CD14-positive monocyte (primary cell): Measurements from ENCODE around the gene PLSCR3. TPM values are rescaled to one million over a fixed set of nuclear protein-coding genes. Genes with fewer than 3 reads are reported as not detected.

Source experiments
- DNase-seq, 3 donors: peaks; one replicate each; pipeline ENCODE4 v3.0.0-alpha.2; 2011 to 2022
- H2AFZ ChIP-seq: 2 replicates; pipeline ENCODE4 v1.6.0; 2012; ENCODE audit warnings: mild to moderate bottlenecking, low read depth, low read length, inconsistent platforms; ENCODE audit not compliant: insufficient read depth, poor library complexity, severe bottlenecking
- H3K27ac ChIP-seq, 2 donors: 1 replicate in 1 of 2; 2 replicates in 1 of 2; pipeline ENCODE4 v1.5.1; 2012 to 2013; ENCODE audit warnings: low read length in 2 of 2, control low read depth in 1 of 2, inconsistent platforms in 1 of 2, low read depth in 1 of 2, mild to moderate bottlenecking in 1 of 2
- H3K27me3 ChIP-seq, 2 donors: one replicate each; pipeline versions ENCODE4 v1.6.0 to v1.6.1; 2011 to 2013; ENCODE audit warnings: low read length in 2 of 2; ENCODE audit not compliant: control insufficient read depth in 2 of 2, insufficient read depth in 2 of 2
- H3K36me3 ChIP-seq, 2 donors: replicated peaks in 1 of 2; 1 replicate in 1 of 2; 2 replicates in 1 of 2; pipeline versions ENCODE4 v1.5.1 to v1.6.1; 2012 to 2013; ENCODE audit warnings: low read length in 2 of 2, control low read depth in 1 of 2, inconsistent platforms in 1 of 2, mild to moderate bottlenecking in 1 of 2; ENCODE audit not compliant: insufficient read depth in 2 of 2, control insufficient read depth in 1 of 2
- H3K4me1 ChIP-seq, 2 donors: 1 replicate in 1 of 2; 2 replicates in 1 of 2; pipeline versions ENCODE4 v1.5.1 to v1.6.1; 2012 to 2013; ENCODE audit warnings: low read length in 2 of 2, control low read depth in 1 of 2, inconsistent platforms in 1 of 2, mild to moderate bottlenecking in 1 of 2, moderate library complexity in 1 of 2; ENCODE audit not compliant: insufficient read depth in 2 of 2, control insufficient read depth in 1 of 2
- H3K4me2 ChIP-seq: replicated peaks from 2 replicates; pipeline ENCODE3; 2012; ENCODE audit warnings: low read length, moderate library complexity, mild to moderate bottlenecking; ENCODE audit not compliant: poor library complexity, severe bottlenecking; ENCODE audit errors: extremely low read depth
- H3K4me3 ChIP-seq, 3 experiments: fragments of 200-600 bp in 1 of 3; sonication (generic) in 1 of 3; replicated peaks in 1 of 3; 1 replicate in 2 of 3; 2 replicates in 1 of 3; pipeline ENCODE4 v1.5.1; 2011 to 2013; ENCODE audit warnings: low read length in 3 of 3, mild to moderate bottlenecking in 3 of 3, control low read depth in 2 of 3, low read depth in 2 of 3, inconsistent platforms in 1 of 3, moderate library complexity in 1 of 3
- H3K79me2 ChIP-seq: 2 replicates; pipeline ENCODE4 v1.6.0; 2012; ENCODE audit warnings: mild to moderate bottlenecking, control low read depth, inconsistent platforms, low read length, moderate library complexity; ENCODE audit not compliant: insufficient read depth
- H3K9ac ChIP-seq: 2 replicates; pipeline ENCODE4 v1.6.0; 2017; ENCODE audit warnings: low read length, mild to moderate bottlenecking; ENCODE audit not compliant: insufficient read depth, poor library complexity, severe bottlenecking
- H3K9me3 ChIP-seq, 2 donors: replicated peaks in 1 of 2; 1 replicate in 1 of 2; 2 replicates in 1 of 2; pipeline versions ENCODE4 v1.5.1 to v1.6.1; 2012 to 2013; ENCODE audit warnings: low read length in 2 of 2, control low read depth in 1 of 2; ENCODE audit not compliant: control insufficient read depth in 1 of 2, insufficient read depth in 1 of 2
- H4K20me1 ChIP-seq: 2 replicates; pipeline ENCODE4 v1.6.0; 2012; ENCODE audit warnings: mild to moderate bottlenecking, low read length, control low read depth, moderate library complexity; ENCODE audit not compliant: insufficient read depth
- H3K27ac Mint-ChIP-seq, 7 donors: one replicate each; pipeline ENCODE4 v1.8.0; 2020; ENCODE audit warnings: mild to moderate bottlenecking in 7 of 7, mixed read lengths in 7 of 7, moderate library complexity in 6 of 7, inconsistent platforms in 2 of 7
- H3K27me3 Mint-ChIP-seq, 3 donors: one replicate each; pipeline ENCODE4 v1.8.0; 2021 to 2022; ENCODE audit warnings: low read depth in 3 of 3, mild to moderate bottlenecking in 3 of 3, mixed read lengths in 3 of 3, moderate library complexity in 3 of 3, inconsistent platforms in 1 of 3
- H3K36me3 Mint-ChIP-seq, 2 donors: one replicate each; pipeline ENCODE4 v1.8.0; 2020; ENCODE audit warnings: mixed read lengths in 2 of 2, inconsistent platforms in 1 of 2, mild to moderate bottlenecking in 1 of 2
- H3K4me1 Mint-ChIP-seq: one replicate; pipeline ENCODE4 v1.8.0; 2020; ENCODE audit warnings: mild to moderate bottlenecking, mixed read lengths
- H3K4me3 Mint-ChIP-seq, 2 donors: one replicate each; pipeline ENCODE4 v1.8.0; 2020; ENCODE audit warnings: mild to moderate bottlenecking in 2 of 2, mixed read lengths in 2 of 2, moderate library complexity in 1 of 2
- H3K9me3 Mint-ChIP-seq, 7 donors: one replicate each; pipeline ENCODE4 v1.8.0; 2020 to 2022; ENCODE audit warnings: mixed read lengths in 7 of 7, mild to moderate bottlenecking in 6 of 7, moderate library complexity in 6 of 7, inconsistent platforms in 2 of 7
- WGBS: methylation state at CpG from one replicate; pipeline ENCODE4 v1.1.5; 2013; ENCODE audit warnings: missing lambda C conversion rate; ENCODE audit not compliant: insufficient coverage; 5-methylcytosine and 5-hydroxymethylcytosine counted together
- intact Hi-C, 2 donors: fragments of 100-400 bp; cut with micrococcal nuclease; formaldehyde crosslinking; loops; one replicate each; pipeline versions ENCODE4 v1.15.0 to v1.15.1; 2023
- polyA plus RNA-seq, 3 donors: library from polyadenylated mRNA; depleted of rRNA in 1 of 3; unstranded in 2 of 3; stranded (reverse) in 1 of 3; fragments of 300-500 nt in 2 of 3; fragments of >200 nt in 1 of 3; fragmentation: Illumina TruSeq in 2 of 3; gene quantifications; 1 replicate in 2 of 3; 2 replicates in 1 of 3; pipeline ENCODE4 v1.2.3, GENCODE V29; 2012 to 2021
- TF ChIP-seq, protein P1 (sequence below): fragments of 200-600 bp; IDR thresholded peaks from one replicate; pipeline ENCODE4 v1.8.0; 2022; ENCODE audit warnings: antibody characterized with exemption, mild to moderate bottlenecking

Gene PLSCR3
- polyA plus RNA-seq, 3 donors, result 37.6 to 70.4 (median 45.7) TPM

DNA sequence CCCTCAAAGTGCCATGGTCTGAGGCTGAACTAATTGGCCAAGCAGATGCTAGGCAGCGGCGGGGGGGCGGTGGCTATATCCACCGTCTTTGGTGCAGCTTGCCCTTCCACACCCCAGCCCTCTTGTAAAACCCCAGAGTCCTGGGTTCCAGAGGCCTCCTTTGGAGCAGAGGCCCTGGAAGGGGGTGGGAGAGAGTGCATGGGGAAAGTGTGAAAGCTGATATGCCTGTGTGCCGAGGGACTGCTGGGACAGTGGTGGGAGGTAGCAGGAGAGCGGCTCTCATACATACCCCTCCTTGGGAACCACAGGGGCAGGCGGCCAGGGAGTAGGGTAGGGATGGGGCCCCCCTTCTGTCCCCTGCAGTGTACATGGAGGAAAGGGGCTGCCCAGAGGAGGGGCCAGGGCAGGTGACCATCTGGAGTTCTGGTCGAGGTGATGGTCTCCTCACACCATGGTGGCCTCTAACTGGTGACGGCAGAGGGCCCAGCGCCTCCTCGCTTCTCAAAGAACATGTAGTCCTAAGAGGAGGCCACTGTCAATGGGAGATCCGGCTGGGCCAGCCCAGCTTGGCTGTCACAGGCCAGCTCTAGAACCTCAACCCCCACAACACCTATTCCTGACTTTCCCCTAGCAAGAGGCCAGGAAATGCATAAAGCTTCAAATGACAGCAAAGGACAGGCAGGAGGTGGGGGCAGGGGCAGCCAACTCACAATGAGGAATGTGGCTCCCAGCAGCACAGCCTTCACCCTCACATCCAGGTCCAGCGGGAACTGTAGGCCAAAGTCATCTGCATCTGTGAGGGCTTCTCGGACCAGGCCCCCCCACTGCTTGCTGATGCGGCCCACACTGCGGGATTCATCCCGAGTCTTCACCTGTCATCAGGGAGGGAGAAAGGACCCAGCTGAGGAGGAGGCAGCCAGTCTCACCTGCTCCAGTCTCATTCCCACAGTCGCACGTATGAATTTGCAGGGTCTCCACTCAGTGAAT is 4.1 kb downstream of the PLSCR3 start:
- no peaks in the 10 kb centered on the region for H3K9me3 ChIP-seq
- intact Hi-C loops, result loop anchor here in 1 of 2 donors (5.0 kb wide), 2 partner anchors 38 to 42 kb away; partner anchors contain the start of gene KCTD11
- H3K27me3 Mint-ChIP-seq, result peaks cover 0 to 5% (median 2%) of the 10 kb centered on the region in 3 donors
- H3K9ac ChIP-seq, result no peak overlapping the region
- H3K4me1 ChIP-seq, result peaks cover 14 to 17% of the 10 kb centered on the region in 2 donors
- peaks cover 31 to 52% of the 10 kb centered on the region in 2 donors for H3K36me3 ChIP-seq
- no peak overlapping the region for H3K4me3 Mint-ChIP-seq
- peaks cover 0 to 2% (median 0%) of the 10 kb centered on the region in 7 donors for H3K9me3 Mint-ChIP-seq
- H3K27me3 ChIP-seq, result peaks cover 0 to 2% of the 10 kb centered on the region in 2 donors
- H4K20me1 ChIP-seq, result no peaks in the 10 kb centered on the region
- no peak overlapping the region for H3K4me3 ChIP-seq
- H3K27ac Mint-ChIP-seq, result no peak overlapping the region
- H3K79me2 ChIP-seq, result no peaks in the 10 kb centered on the region
- no peak overlapping the region for H3K27ac ChIP-seq
- WGBS, result 93% methylated on average over 5 of the region's 19 CpGs
- H2AFZ ChIP-seq, result no peak overlapping the region
- TF ChIP-seq, protein P1, sequence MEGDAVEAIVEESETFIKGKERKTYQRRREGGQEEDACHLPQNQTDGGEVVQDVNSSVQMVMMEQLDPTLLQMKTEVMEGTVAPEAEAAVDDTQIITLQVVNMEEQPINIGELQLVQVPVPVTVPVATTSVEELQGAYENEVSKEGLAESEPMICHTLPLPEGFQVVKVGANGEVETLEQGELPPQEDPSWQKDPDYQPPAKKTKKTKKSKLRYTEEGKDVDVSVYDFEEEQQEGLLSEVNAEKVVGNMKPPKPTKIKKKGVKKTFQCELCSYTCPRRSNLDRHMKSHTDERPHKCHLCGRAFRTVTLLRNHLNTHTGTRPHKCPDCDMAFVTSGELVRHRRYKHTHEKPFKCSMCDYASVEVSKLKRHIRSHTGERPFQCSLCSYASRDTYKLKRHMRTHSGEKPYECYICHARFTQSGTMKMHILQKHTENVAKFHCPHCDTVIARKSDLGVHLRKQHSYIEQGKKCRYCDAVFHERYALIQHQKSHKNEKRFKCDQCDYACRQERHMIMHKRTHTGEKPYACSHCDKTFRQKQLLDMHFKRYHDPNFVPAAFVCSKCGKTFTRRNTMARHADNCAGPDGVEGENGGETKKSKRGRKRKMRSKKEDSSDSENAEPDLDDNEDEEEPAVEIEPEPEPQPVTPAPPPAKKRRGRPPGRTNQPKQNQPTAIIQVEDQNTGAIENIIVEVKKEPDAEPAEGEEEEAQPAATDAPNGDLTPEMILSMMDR, result no peak
- DNase-seq, result no peak
- peaks cover 14% of the 10 kb centered on the region for H3K4me1 Mint-ChIP-seq
- peaks cover 52 to 61% of the 10 kb centered on the region in 2 donors for H3K36me3 Mint-ChIP-seq
- no peak overlapping the region for H3K4me2 ChIP-seq

DNA sequence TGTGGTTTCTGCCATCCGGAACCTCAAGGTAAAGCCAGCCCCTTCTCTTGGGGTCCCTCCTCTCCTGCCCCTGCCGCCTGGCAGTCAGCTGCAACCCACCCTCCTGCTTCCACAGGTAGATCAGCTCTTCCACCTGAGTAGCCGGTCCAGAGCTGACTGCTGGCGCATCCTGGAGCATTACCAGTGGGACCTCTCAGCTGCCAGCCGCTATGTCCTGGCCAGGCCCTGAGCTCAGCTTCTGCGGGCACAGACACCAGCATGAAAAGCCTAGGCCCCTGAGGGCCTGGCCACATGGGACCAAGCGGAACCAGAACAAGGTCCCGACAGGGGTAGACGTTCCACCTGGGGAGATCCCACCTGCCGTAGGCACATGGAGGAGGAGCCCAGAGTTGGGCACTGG is 5.5 kb downstream of the PLSCR3 start:
- H3K9me3 ChIP-seq, result no peaks in the 10 kb centered on the region
- no peak overlapping the region for H3K9ac ChIP-seq
- no peak overlapping the region for H2AFZ ChIP-seq
- 98% methylated on average over 9 of the region's 10 CpGs for WGBS
- no peak overlapping the region for H3K4me2 ChIP-seq
- no peak overlapping the region for H3K27ac ChIP-seq
- DNase-seq, result no peak
- peaks cover 0 to 11% of the 10 kb centered on the region in 2 donors for H3K27me3 ChIP-seq
- peaks cover 53 to 61% of the 10 kb centered on the region in 2 donors for H3K36me3 Mint-ChIP-seq
- H3K36me3 ChIP-seq, result peaks cover 31 to 52% of the 10 kb centered on the region in 2 donors
- H3K4me1 Mint-ChIP-seq, result peaks cover 14% of the 10 kb centered on the region
- H3K9me3 Mint-ChIP-seq, result peaks cover 0 to 2% (median 0%) of the 10 kb centered on the region in 7 donors
- H3K4me3 ChIP-seq, result no peak overlapping the region
- no peak overlapping the region for H3K4me3 Mint-ChIP-seq
- H3K27ac Mint-ChIP-seq, result peak overlapping the region in 1 of 7 donors; percentile 69
- H3K27me3 Mint-ChIP-seq, result peaks cover 8 to 19% (median 15%) of the 10 kb centered on the region in 3 donors
- TF ChIP-seq, protein P1, result no peak
- intact Hi-C loops, result loop anchor here in 1 of 2 donors (5.0 kb wide), 1 partner anchor 43 kb away; no protein-coding TSS in a partner anchor
- no peaks in the 10 kb centered on the region for H3K79me2 ChIP-seq
- peaks cover 15 to 16% of the 10 kb centered on the region in 2 donors for H3K4me1 ChIP-seq
- no peaks in the 10 kb centered on the region for H4K20me1 ChIP-seq
